ENCODE results near the gene SNTG2.

DNA sequence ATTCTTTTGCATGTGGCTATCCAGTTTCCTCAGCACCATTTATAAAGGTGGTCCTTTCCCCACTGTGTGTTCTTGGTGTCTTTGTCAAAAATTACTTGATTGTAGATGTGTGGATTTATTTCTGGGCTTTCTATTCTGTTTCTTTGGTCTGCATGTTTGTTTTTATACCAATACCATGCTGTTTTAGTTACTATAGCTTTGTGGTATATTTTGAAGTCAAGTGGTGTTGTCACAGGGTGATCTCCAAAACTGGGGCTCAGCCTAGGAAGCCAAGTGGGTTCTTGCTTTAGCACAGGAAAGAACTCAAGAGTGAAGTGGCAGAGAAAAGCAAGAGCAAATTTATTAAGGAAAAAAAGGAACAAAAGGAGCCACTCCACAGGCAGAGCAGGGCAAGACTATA is 6.0 kb upstream of the SNTG2 start:
- no peak for TF ChIP-seq CTCF (IDR thresholded peaks at IDR 0.05)
- no peak for TF ChIP-seq TEAD4 (CRISPR knock-in tag; IDR thresholded peaks at IDR 0.05)
- TF ChIP-seq NR1H2 (CRISPR knock-in tag; IDR thresholded peaks at IDR 0.05), result no peak
- no peak for TF ChIP-seq CREB1 (CRISPR knock-in tag; IDR thresholded peaks at IDR 0.05)
- TF ChIP-seq, protein P1, sequence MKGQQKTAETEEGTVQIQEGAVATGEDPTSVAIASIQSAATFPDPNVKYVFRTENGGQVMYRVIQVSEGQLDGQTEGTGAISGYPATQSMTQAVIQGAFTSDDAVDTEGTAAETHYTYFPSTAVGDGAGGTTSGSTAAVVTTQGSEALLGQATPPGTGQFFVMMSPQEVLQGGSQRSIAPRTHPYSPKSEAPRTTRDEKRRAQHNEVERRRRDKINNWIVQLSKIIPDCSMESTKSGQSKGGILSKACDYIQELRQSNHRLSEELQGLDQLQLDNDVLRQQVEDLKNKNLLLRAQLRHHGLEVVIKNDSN (CRISPR knock-in tag; IDR thresholded peaks at IDR 0.05), result no peak
- TF ChIP-seq, protein P2, sequence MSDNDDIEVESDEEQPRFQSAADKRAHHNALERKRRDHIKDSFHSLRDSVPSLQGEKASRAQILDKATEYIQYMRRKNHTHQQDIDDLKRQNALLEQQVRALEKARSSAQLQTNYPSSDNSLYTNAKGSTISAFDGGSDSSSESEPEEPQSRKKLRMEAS (CRISPR knock-in tag; IDR thresholded peaks at IDR 0.05), result no peak
- TF ChIP-seq, protein P3, sequence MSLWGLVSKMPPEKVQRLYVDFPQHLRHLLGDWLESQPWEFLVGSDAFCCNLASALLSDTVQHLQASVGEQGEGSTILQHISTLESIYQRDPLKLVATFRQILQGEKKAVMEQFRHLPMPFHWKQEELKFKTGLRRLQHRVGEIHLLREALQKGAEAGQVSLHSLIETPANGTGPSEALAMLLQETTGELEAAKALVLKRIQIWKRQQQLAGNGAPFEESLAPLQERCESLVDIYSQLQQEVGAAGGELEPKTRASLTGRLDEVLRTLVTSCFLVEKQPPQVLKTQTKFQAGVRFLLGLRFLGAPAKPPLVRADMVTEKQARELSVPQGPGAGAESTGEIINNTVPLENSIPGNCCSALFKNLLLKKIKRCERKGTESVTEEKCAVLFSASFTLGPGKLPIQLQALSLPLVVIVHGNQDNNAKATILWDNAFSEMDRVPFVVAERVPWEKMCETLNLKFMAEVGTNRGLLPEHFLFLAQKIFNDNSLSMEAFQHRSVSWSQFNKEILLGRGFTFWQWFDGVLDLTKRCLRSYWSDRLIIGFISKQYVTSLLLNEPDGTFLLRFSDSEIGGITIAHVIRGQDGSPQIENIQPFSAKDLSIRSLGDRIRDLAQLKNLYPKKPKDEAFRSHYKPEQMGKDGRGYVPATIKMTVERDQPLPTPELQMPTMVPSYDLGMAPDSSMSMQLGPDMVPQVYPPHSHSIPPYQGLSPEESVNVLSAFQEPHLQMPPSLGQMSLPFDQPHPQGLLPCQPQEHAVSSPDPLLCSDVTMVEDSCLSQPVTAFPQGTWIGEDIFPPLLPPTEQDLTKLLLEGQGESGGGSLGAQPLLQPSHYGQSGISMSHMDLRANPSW (CRISPR knock-in tag; conservative IDR thresholded peaks at IDR 0.05; ENCODE audit: low read depth), result no peak
